Activated naive CD4-positive, alpha-beta T cell treated with anti-CD3 and anti-CD28 coated beads, Interleukin-2, amount 50 U/mL, for 72 hours (primary cell): Measurements from ENCODE around the gene EFEMP2. TPM values are rescaled to one million over a fixed set of nuclear protein-coding genes. Genes with fewer than 3 reads are reported as not detected.

ENCODE experiments used
- ATAC-seq, 2 donors: fragments of 150-1000 bp; cut with Tn5 transposase; 2 replicates each; pipeline ENCODE4 v1.10.0; 2021; ENCODE audit warnings: mild to moderate bottlenecking in 2 of 2, moderate library complexity in 2 of 2
- DNase-seq, 2 donors: peaks; one replicate each; pipeline ENCODE4 v3.0.0; 2021 to 2022; ENCODE audit warnings: low spot score in 2 of 2
- H3K27ac Mint-ChIP-seq, 2 donors: one replicate each; pipeline ENCODE4 v1.8.0; 2022; ENCODE audit warnings: mild to moderate bottlenecking in 2 of 2, mixed read lengths in 2 of 2
- H3K36me3 Mint-ChIP-seq, 2 donors: one replicate each; pipeline ENCODE4 v1.8.0; 2022; ENCODE audit warnings: mixed read lengths in 2 of 2
- H3K9me3 Mint-ChIP-seq, 2 donors: one replicate each; pipeline ENCODE4 v1.8.0; 2022; ENCODE audit warnings: mixed read lengths in 2 of 2
- total RNA-seq, 2 donors: library from RNA; stranded (reverse); gene quantifications; one replicate each; pipeline ENCODE4 v1.2.3, GENCODE V29; 2022

EFEMP2 gene
- total RNA-seq, 2 donors from 2014 or later = 15.2 to 41.8 TPM

- peak in 1 of 2 donors; percentile 53 for DNase-seq
- Mint-ChIP-seq H3K9me3 (no peaks in the 10 kb centered on the region), H3K36me3 (peaks cover 20 to 36% of the 10 kb centered on the region in 2 donors), H3K27ac (no peak overlapping the region)
- ATAC-seq = no peak
Measured at GRCh38 chr11:65863889-65864705, 8.5 kb downstream of the EFEMP2 start.

DNA sequence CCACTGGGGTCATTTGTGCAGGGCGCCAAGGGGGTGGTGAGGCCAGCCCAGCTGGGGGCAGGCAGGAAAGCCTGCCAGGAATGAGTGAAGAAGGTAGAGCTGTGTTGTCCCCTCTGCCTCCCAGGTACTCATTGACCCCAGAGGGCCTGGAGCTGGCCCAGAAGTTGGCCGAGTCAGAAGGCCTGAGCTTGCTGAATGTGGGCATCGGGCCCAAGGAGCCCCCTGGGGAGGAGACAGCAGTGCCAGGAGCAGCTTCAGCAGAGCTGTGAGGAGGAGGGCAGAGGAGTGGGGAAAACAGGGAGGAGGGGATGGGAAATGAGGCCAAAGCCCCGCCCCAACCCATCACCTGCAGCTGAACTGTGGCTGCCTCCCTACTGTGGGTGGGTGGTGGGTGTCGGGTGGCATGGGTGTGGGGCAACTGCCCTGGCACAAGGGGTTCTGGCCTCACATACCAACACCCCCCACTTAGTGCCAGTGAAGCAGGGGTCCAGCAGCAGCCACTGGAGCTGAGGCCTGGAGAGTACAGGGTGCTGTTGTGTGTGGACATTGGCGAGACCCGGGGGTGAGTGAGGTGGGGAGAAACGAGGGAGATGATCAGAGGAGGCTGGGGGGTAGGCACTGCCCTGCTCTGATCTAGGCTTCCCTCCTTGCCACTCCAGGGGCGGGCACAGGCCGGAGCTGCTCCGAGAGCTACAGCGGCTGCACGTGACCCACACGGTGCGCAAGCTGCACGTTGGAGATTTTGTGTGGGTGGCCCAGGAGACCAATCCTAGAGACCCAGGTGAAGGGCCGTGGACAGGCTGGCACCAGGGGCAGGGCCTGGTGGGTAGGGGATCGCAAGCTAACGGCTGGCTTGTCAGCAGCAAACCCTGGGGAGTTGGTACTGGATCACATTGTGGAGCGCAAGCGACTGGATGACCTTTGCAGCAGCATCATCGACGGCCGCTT is 9.4 kb downstream of the EFEMP2 start:
- peak overlapping the region; percentile 83 to 92 for H3K27ac Mint-ChIP-seq
- H3K36me3 Mint-ChIP-seq = peaks cover 25 to 39% of the 10 kb centered on the region in 2 donors
- no peak for ATAC-seq
- DNase-seq = peak in 1 of 2 donors; percentile 53
- H3K9me3 Mint-ChIP-seq = no peaks in the 10 kb centered on the region

DNA sequence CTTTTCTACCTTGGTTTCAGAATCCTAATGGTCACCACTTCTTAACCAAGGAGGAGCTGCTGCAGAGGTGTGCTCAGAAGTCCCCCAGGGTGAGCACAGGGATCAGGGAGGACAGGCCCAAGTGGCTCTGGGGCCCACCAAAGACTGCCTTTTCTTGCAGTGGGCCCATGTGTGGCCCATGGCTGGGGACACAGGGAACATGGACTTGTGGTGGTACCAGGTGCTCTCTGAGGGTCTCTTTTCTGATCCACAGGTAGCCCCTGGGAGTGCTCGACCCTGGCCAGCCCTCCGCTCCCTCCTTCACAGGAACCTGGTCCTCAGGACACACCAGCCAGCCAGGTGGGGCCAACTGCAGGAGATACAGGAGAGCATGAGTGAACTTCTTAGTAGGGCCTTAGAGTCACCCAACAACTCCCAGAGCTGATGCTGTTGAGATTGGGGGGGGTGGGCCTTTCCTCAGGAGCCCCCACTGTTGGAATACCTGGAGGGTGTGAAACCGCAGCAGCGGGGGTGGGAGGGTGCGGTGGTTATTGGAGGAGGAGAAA is 10.3 kb downstream of the EFEMP2 start:
- DNase-seq (peak in 1 of 2 donors; percentile 50), ATAC-seq (no peak)
- no peaks in the 10 kb centered on the region for H3K9me3 Mint-ChIP-seq
- peaks cover 26 to 39% of the 10 kb centered on the region in 2 donors for H3K36me3 Mint-ChIP-seq
- H3K27ac Mint-ChIP-seq = peak overlapping the region in 1 of 2 donors; percentile 92

GRCh38 chr11:65861533-65862183 is 10.9 kb downstream of the EFEMP2 start:
- H3K27ac Mint-ChIP-seq = peak overlapping the region; percentile 88 to 92
- peak in 1 of 2 donors; percentile 56 for DNase-seq
- no peaks in the 10 kb centered on the region for H3K9me3 Mint-ChIP-seq
- H3K36me3 Mint-ChIP-seq = peaks cover 32 to 40% of the 10 kb centered on the region in 2 donors
- ATAC-seq = no peak

- no peak for ATAC-seq
- Mint-ChIP-seq H3K9me3 (no peaks in the 10 kb centered on the region), H3K36me3 (peaks cover 37 to 45% of the 10 kb centered on the region in 2 donors), H3K27ac (peak overlapping the region; percentile 88 to 92)
- no peak for DNase-seq
Measured at GRCh38 chr11:65861165-65861505, 11.5 kb downstream of the EFEMP2 start.

GRCh38 chr11:65860278-65861164 is 12.1 kb downstream of the EFEMP2 start, which contains the start of gene MUS81:
TSS of gene MUS81 (plus strand) at chr11:65860433. CDS start at chr11:65860754, 321 bp downstream.
- no peaks in the 10 kb centered on the region for H3K9me3 Mint-ChIP-seq
- peak within 1 kb of the TSS; percentile 92 to 99 for H3K27ac Mint-ChIP-seq
- DNase-seq (peak; percentile 90 to 98), ATAC-seq (peak; percentile 42)
- H3K36me3 Mint-ChIP-seq = peaks cover 42 to 51% of the 10 kb centered on the region in 2 donors

- Mint-ChIP-seq H3K27ac (peak overlapping the region; percentile 92 to 99), H3K36me3 (peaks cover 43 to 55% of the 10 kb centered on the region in 2 donors), H3K9me3 (no peaks in the 10 kb centered on the region)
- no peak for DNase-seq
- ATAC-seq = peak; percentile 0 to 4
Measured at GRCh38 chr11:65859812-65860277, 12.8 kb downstream of the EFEMP2 start.

GRCh38 chr11:65859095-65859811 is 13.3 kb downstream of the EFEMP2 start:
- H3K27ac Mint-ChIP-seq = peak overlapping the region; percentile 92 to 99
- peaks cover 49 to 61% of the 10 kb centered on the region in 2 donors for H3K36me3 Mint-ChIP-seq
- peak; percentile 71 to 78 for ATAC-seq
- peak; percentile 96 to 98 for DNase-seq
- H3K9me3 Mint-ChIP-seq = no peaks in the 10 kb centered on the region

- H3K9me3 Mint-ChIP-seq = no peaks in the 10 kb centered on the region
- ATAC-seq (no peak), DNase-seq (no peak)
- peaks cover 55 to 67% of the 10 kb centered on the region in 2 donors for H3K36me3 Mint-ChIP-seq
- peak overlapping the region; percentile 92 to 97 for H3K27ac Mint-ChIP-seq
Measured at GRCh38 chr11:65858681-65859087, 13.9 kb downstream of the EFEMP2 start.

DNA sequence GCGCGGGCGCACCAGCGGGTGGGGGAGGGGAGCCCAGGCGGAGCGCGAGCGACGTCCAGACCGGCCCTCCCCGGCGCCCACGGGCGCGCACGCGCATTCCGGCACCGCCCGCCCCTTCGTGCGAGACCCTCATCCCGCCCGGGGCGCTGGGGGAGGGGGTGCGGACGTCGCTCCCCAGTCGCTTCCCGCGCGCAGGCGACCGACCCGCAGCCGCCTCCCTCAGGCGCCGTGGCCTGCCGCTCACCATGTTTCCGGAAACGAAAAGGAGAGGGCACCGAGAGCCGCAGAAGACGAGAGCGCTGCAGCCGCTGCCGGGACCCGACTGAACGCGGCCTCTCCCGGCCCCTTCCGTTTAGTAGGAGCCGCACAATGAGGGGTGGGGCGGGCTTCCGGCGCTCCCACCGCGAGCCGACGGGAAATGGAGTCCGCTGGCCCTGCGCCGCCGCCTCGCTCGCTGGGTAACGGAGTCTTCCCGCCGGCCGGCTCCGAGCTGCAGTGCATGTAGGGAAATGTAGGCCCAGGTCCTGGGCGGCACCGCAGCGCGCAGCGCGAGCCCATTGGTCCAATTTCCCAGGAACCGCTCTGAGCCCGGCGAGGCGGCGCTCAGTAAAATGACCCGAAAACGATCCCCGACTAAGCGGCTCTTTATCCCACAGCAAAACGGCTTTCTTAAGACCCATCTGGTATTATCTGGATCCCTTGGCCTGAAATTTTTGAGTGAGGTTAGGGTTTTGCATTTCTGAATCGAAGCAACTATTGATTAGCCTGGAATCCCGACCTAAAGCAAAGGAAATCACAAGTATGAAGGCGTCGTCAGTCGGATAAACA is 14.5 kb downstream of the EFEMP2 start, which contains the start of gene CFL1:
CFL1 (minus strand) TSS at position 328 of the 828 bp plus-strand sequence; CDS start at position 247, 81 bp downstream.
- no peaks in the 10 kb centered on the region for H3K9me3 Mint-ChIP-seq
- ATAC-seq = peak; percentile 61 to 71
- peak; percentile 96 to 97 for DNase-seq
- H3K27ac Mint-ChIP-seq = peak within 1 kb of the TSS; percentile 92 to 97
- peaks cover 61 to 68% of the 10 kb centered on the region in 2 donors for H3K36me3 Mint-ChIP-seq

DNA sequence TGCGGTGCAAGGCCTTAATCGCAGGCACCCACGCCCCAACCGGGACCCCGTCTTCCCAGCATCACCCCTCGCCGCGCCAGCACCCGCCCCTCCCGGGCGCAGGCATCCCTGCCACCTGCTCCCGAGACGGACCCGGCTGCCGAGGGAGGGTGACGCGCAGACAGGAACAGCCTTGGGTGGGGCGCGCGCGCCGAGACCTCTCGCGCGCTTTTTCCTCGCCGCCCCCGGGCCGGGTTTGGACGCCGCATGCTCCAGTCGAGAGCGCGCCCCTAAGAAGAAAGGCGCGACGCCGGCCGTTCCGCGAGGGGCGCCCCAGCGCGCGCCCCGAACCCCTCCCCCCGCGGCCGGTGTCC is 15.1 kb downstream of the EFEMP2 start:
- Mint-ChIP-seq H3K9me3 (no peaks in the 10 kb centered on the region), H3K27ac (peak overlapping the region in 1 of 2 donors; percentile 92), H3K36me3 (peaks cover 61 to 62% of the 10 kb centered on the region in 2 donors)
- DNase-seq (peak in 1 of 2 donors; percentile 58), ATAC-seq (no peak)

DNA sequence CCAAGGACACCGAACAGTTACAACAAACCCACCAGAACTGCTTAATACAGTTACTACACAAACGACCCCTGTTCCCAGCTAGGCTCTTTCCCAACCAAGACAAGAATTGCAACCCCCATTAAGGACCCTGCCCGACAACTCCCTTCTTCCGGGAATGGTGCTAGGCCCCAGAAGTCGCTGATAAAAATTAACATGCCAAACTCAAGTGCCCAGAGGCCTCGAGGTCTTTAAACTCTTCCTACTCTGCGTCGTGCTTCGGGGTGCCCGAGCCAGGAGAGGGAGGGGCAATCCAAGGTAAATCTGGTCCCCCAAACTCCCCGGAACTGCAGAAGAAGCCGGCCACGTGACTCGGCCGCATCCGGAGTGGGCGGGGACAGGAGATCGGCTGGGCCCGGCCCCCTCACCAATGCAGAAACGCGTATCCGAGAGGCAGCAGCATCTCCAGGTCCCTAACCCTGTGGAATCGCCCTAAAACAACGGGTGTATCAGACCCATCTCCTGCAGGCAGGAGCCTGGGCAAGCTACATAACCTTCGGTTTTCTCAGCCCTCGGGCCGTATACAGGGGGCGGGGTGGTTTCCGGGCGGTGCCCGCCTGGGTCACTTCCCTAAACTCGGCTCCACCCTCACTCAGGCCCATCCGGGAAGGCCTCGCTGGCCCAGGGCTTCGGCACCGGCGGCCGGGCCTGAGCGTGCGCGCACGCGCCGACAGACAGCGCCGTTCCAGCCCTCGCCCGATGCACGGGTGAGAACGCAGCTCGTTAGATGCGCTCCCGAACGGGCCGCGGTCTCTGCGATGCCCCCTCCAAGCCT is 15.7 kb downstream of the EFEMP2 start:
- DNase-seq (peak; percentile 82 to 88), ATAC-seq (peak; percentile 12 to 36)
- H3K36me3 Mint-ChIP-seq = peaks cover 60 to 66% of the 10 kb centered on the region in 2 donors
- H3K9me3 Mint-ChIP-seq = no peaks in the 10 kb centered on the region
- peak overlapping the region; percentile 91 to 96 for H3K27ac Mint-ChIP-seq

DNA sequence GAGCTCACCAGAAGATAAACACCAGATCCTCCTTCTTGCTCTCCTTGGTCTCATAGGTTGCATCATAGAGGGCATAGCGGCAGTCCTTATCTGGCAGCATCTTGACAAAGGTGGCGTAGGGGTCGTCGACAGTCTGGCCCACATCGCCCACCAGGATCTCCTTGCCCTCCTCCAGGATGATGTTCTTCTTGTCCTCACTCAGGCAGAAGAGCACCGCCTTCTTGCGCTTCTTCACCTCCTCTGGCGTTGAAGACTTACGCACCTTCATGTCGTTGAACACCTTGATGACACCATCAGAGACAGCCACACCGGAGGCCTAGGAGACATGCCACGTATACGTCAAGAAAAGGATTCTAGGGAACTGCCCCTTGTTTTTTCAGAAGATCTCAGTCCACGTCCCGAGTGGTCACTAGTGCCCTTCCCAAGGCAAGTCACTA is 16.7 kb downstream of the EFEMP2 start:
- DNase-seq (peak in 1 of 2 donors; percentile 48), ATAC-seq (no peak)
- H3K27ac Mint-ChIP-seq = peak overlapping the region; percentile 91 to 96

More for the DNA sequence above, 16.7 kb downstream of the EFEMP2 start:
- no peaks in the 10 kb centered on the region for H3K9me3 Mint-ChIP-seq
- H3K36me3 Mint-ChIP-seq = peaks cover 51 to 69% of the 10 kb centered on the region in 2 donors
